SKM-1 (cell line): ENCODE data around the gene CNDP2.
"Not testable (repeated sequence)": the region's sequence is repeated elsewhere in the genome, so short reads cannot be mapped to it uniquely, and the experiment has no call there.

Source experiments
- DNase-seq: peaks from one replicate; lab custom pipeline; 2025; ENCODE audit not compliant: unreplicated experiment; lab: John Stamatoyannopoulos, UW

The CNDP2 gene

GRCh38 chr18:74499633-74500032 lies 3.5 kb downstream of the CNDP2 start:
- DNase-seq = peak; percentile 29

GRCh38 chr18:74500372-74500771 lies 4.2 kb downstream of the CNDP2 start:
- DNase-seq = no peak

- not testable (repeated sequence) for DNase-seq
Measured at GRCh38 chr18:74500774-74501173, 4.6 kb downstream of the CNDP2 start.

- DNase-seq = no peak
Measured at GRCh38 chr18:74501386-74501785, 5.2 kb downstream of the CNDP2 start.

GRCh38 chr18:74503137-74503536 lies 7.0 kb downstream of the CNDP2 start:
- DNase-seq = no peak

- DNase-seq = no peak
Measured at GRCh38 chr18:74505776-74506175, 9.6 kb downstream of the CNDP2 start.

- DNase-seq = no peak
Measured at GRCh38 chr18:74506448-74507084, 10.4 kb downstream of the CNDP2 start.

- DNase-seq = no peak
Measured at GRCh38 chr18:74507097-74507881, 11.1 kb downstream of the CNDP2 start.

GRCh38 chr18:74507927-74508326 lies 11.8 kb downstream of the CNDP2 start:
- DNase-seq = no peak

- no peak for DNase-seq
Measured at GRCh38 chr18:74508366-74508765, 12.2 kb downstream of the CNDP2 start.

- no peak for DNase-seq
Measured at GRCh38 chr18:74508821-74509225, 12.7 kb downstream of the CNDP2 start.

GRCh38 chr18:74509856-74510769 lies 13.9 kb downstream of the CNDP2 start:
- DNase-seq = no peak

- DNase-seq = no peak
Measured at GRCh38 chr18:74510770-74511095, 14.6 kb downstream of the CNDP2 start.

- no peak for DNase-seq
Measured at GRCh38 chr18:74511823-74512222, 15.7 kb downstream of the CNDP2 start.

- no peak for DNase-seq
Measured at GRCh38 chr18:74512321-74513053, 16.3 kb downstream of the CNDP2 start.

- DNase-seq = no peak
Measured at GRCh38 chr18:74513149-74513882, 17.2 kb downstream of the CNDP2 start.

GRCh38 chr18:74513883-74514205 lies 17.7 kb downstream of the CNDP2 start:
- no peak for DNase-seq

- no peak for DNase-seq
Measured at GRCh38 chr18:74514860-74515495, 18.8 kb downstream of the CNDP2 start.

GRCh38 chr18:74515620-74516231 lies 19.6 kb downstream of the CNDP2 start:
- DNase-seq = no peak
